HEK293 (cell line): ENCODE measurements around the gene HOXB4.

Source experiments
- CTCF ChIP-seq: fragments of 450-650 bp; formaldehyde crosslinking; IDR thresholded peaks from 2 replicates; pipeline ENCODE4 v1.5.1; 2016; ENCODE audit warnings: missing biosample characterization, missing genetic modification characterization
- FEZF1 ChIP-seq: fragments of 450-650 bp; formaldehyde crosslinking; IDR thresholded peaks from 2 replicates; pipeline ENCODE4 v1.5.1; 2016; ENCODE audit warnings: missing biosample characterization, missing genetic modification characterization
- INSM2 ChIP-seq: fragments of 450-650 bp; formaldehyde crosslinking; IDR thresholded peaks from 2 replicates; pipeline ENCODE4 v1.5.1; 2016; ENCODE audit warnings: missing biosample characterization, missing genetic modification characterization
- KLF17 ChIP-seq: fragments of 450-650 bp; formaldehyde crosslinking; IDR thresholded peaks from 2 replicates; pipeline ENCODE4 v1.5.1; 2016; ENCODE audit warnings: missing biosample characterization, missing genetic modification characterization
- PRDM1 ChIP-seq: fragments of 450-650 bp; formaldehyde crosslinking; IDR thresholded peaks from 2 replicates; pipeline ENCODE4; 2016; ENCODE audit warnings: missing biosample characterization, missing genetic modification characterization
- YY2 ChIP-seq: fragments of 450-650 bp; formaldehyde crosslinking; IDR thresholded peaks from 2 replicates; pipeline ENCODE4 v1.5.1; 2016; ENCODE audit warnings: missing biosample characterization, missing genetic modification characterization
- ZNF24 ChIP-seq: fragments of 450-650 bp; formaldehyde crosslinking; IDR thresholded peaks from 2 replicates; pipeline ENCODE4 v1.5.1; 2016; ENCODE audit warnings: missing biosample characterization, missing genetic modification characterization
- ZNF510 ChIP-seq: fragments of 450-650 bp; formaldehyde crosslinking; IDR thresholded peaks from 2 replicates; pipeline ENCODE4 v1.5.1; 2018; ENCODE audit warnings: mild to moderate bottlenecking, missing genetic modification characterization, missing biosample characterization; ENCODE audit not compliant: insufficient replicate concordance

- TF ChIP-seq FEZF1 (no peak), KLF17 (tag by site-specific recombination) (no peak), YY2 (no peak), ZNF510 (tag by site-specific recombination) (no peak), INSM2 (tag by site-specific recombination) (no peak), CTCF (tag by site-specific recombination) (no peak), ZNF24 (no peak), PRDM1 (no peak)
These were observed 21.2 kb upstream of the HOXB4 start for GRCh38 chr17:48599354-48599753.
